Regular cardiac myocyte (primary cell): ENCODE measurements around the gene ATP5MK. TPM values are rescaled to one million over a fixed set of nuclear protein-coding genes. Genes with fewer than 3 reads are reported as not detected.

Experiments
- total RNA-seq: library from RNA; depleted of rRNA; stranded (reverse); fragments of >200 nt; gene quantifications from 2 replicates; pipeline ENCODE4 v1.2.3, GENCODE V29; 2014

The ATP5MK gene, protein sequence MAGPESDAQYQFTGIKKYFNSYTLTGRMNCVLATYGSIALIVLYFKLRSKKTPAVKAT
- total RNA-seq: 254 and 289 TPM in 2 replicates

DNA sequence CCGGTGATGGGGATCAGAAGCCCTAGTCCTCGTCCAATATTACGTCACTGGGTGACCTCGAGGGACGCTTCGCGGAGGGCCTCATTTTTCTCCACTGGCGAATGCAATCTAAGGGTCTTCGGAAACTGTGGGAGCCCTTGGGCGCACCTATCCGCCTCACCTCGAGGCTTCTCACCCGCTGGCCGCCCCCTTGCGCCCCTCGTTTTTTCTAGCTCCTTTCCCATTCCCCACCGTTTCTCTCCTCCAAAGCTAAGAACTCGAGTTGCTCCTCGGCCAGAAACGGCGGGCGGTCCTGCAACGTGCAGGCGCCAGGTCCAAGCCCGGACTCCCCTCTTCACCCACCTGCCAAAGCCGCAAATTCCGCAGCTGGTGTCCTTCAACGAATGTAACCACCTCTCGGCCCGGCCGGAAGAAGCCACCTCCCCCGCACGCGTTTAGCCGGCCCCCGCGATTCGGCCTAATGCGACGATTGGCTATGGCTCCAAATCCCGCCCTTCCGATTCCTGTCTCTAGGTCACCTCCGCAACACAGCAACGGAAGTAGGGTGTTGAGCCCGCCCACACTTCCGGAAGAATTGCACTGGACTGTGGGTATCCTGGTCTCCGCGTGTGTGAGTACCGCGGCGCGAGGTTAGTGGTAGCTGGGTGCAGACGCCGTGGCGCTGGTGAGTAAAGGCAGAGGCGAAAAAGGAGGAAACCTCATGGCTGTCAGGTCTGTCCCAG, at the start of gene ATP5MK, which contains the start of gene PDCD11:
Gene ATP5MK (minus strand): TSS at position 409 of the 722 bp plus-strand sequence. CDS start 4,018 bp downstream, outside the sequence.
Gene PDCD11 (plus strand): TSS at position 560 of the 722 bp plus-strand sequence. CDS start 1,801 bp downstream, outside the sequence.

DNA sequence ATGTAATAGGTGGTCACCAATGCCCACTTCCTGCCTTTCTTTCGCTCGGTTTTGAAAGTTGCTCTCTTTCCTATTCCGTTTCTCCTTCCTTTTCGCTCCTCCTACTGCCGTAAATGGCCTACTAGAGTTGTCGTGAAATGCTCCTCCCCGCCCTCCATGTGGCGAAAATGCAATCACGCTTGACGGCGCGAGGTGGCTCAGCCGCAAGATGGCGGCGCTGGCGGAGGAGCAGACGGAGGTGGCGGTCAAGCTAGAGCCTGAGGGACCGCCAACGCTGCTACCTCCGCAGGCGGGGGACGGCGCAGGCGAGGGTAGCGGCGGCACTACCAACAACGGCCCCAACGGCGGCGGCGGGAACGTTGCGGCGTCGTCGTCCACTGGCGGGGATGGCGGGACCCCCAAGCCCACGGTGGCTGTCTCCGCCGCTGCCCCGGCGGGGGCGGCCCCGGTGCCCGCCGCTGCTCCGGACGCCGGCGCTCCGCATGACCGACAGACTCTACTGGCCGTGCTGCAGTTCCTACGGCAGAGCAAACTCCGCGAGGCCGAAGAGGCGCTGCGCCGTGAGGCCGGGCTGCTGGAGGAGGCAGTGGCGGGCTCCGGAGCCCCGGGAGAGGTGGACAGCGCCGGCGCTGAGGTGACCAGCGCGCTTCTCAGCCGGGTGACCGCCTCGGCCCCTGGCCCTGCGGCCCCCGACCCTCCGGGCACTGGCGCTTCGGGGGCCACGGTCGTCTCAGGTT, 28.3 kb downstream of the ATP5MK start, which contains the start of gene TAF5:
Gene TAF5 (plus strand): TSS at position 195 of the 737 bp plus-strand sequence. CDS start 14 bp downstream, at position 209.

DNA sequence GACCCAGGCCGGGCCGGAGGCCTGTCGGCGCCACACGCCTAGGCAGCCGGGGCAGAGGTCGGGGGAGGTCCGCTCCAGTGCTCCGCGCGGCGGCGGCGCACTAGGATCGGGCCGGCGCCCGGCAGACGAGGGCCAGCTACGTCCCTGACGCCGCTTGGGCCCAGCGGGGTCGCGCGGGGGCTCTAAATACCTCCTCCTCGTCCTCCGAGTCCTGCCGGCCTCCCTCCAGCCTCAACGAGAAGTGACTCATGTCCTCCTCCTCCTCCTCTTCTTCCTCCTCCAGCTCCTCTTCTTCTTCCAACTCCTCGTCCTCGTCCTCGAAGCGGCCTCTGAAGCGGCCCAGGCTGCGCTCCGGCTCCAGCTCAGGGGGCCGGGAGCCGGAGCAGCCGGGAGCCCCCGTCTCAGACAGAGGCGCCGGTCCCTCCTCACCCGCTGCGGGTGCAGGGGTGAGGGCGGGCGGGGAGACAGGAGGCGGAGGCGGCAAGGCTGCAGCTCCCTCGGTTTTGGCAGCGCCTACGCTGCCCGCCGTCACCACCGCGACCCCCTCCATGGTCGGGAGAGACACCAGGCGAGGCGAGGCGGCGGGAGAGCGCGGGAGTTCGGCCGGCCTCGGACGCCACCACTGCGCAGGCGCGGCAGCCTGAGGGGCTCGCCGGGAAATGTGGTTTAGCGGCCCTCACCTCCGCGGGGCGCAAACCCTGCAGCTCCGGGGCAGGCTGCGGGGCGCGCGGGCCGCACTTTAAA, 45.6 kb downstream of the ATP5MK start, which contains the start of gene PCGF6:
Gene PCGF6 (minus strand): TSS at position 624 of the 744 bp plus-strand sequence. CDS start 74 bp downstream, at position 550.

Other genes starting within 250 kb of the ATP5MK start
- 40.5 and 72.4 TPM in 2 replicates for gene NT5C2, start 203.2 kb downstream of the ATP5MK start, total RNA-seq
- gene RPEL1, start 150.6 kb downstream of the ATP5MK start, total RNA-seq: under 0.01 and 0.19 TPM in 2 replicates
- gene INA, start 119.3 kb downstream of the ATP5MK start, total RNA-seq: 1.1 and 1.2 TPM in 2 replicates
- 14.1 and 14.2 TPM in 2 replicates for gene PCGF6, start 45.3 kb downstream of the ATP5MK start, total RNA-seq
- gene TAF5, start 28.5 kb downstream of the ATP5MK start, total RNA-seq: 4.2 and 7.5 TPM in 2 replicates
- gene PDCD11, start 151 bp upstream of the ATP5MK start, total RNA-seq: 30.2 and 53.7 TPM in 2 replicates
- 15.0 and 16.1 TPM in 2 replicates for gene CALHM2, start 55.9 kb upstream of the ATP5MK start, total RNA-seq
- not detected in 2 replicates for gene CALHM1, start 62.4 kb upstream of the ATP5MK start, total RNA-seq
- gene CALHM3, start 82.8 kb upstream of the ATP5MK start, total RNA-seq: not detected in 2 replicates
- gene NEURL1, start 97.2 kb upstream of the ATP5MK start, total RNA-seq: under 0.01 TPM in 2 replicates